ENCODE results near the gene TNIK.
"Not testable (repeated sequence)": the region's sequence is repeated elsewhere in the genome, so short reads cannot be mapped to it uniquely, and the experiment has no call there.

TNIK gene

GRCh38 chr3:171444001-171444690 lies 16.1 kb downstream of the TNIK start:
- DNase-seq = no peak

GRCh38 chr3:171443211-171443957 lies 16.8 kb downstream of the TNIK start:
- no peak for DNase-seq

GRCh38 chr3:171442184-171442583 lies 18.0 kb downstream of the TNIK start:
- DNase-seq = no peak

GRCh38 chr3:171441381-171441780 lies 18.8 kb downstream of the TNIK start:
- no peak for DNase-seq

GRCh38 chr3:171439996-171440395 lies 20.2 kb downstream of the TNIK start:
- no peak for DNase-seq

GRCh38 chr3:171437115-171437756 lies 23.0 kb downstream of the TNIK start:
- no peak for DNase-seq

- no peak for DNase-seq
These were observed 23.8 kb downstream of the TNIK start for GRCh38 chr3:171436380-171436779.

- no peak for DNase-seq
These were observed 24.4 kb downstream of the TNIK start for GRCh38 chr3:171435757-171436156.

- DNase-seq = no peak
These were observed 25.1 kb downstream of the TNIK start for GRCh38 chr3:171435143-171435542.

GRCh38 chr3:171432548-171432947 lies 27.7 kb downstream of the TNIK start:
- DNase-seq = no peak

- no peak for DNase-seq
These were observed 28.7 kb downstream of the TNIK start for GRCh38 chr3:171431550-171431949.

GRCh38 chr3:171430530-171430929 lies 29.7 kb downstream of the TNIK start:
- no peak for DNase-seq

- DNase-seq = no peak
These were observed 30.6 kb downstream of the TNIK start for GRCh38 chr3:171429635-171430034.

- DNase-seq = no peak
These were observed 31.3 kb downstream of the TNIK start for GRCh38 chr3:171428892-171429291.

GRCh38 chr3:171428321-171428787 lies 31.9 kb downstream of the TNIK start:
- DNase-seq = no peak

- no peak for DNase-seq
These were observed 32.4 kb downstream of the TNIK start for GRCh38 chr3:171427771-171428320.

- not testable (repeated sequence) for DNase-seq
These were observed 36.1 kb downstream of the TNIK start for GRCh38 chr3:171424063-171424462.

GRCh38 chr3:171422855-171423254 lies 37.4 kb downstream of the TNIK start:
- DNase-seq = not testable (repeated sequence)

GRCh38 chr3:171420667-171421066 lies 39.5 kb downstream of the TNIK start:
- no peak for DNase-seq

GRCh38 chr3:171419457-171419856 lies 40.7 kb downstream of the TNIK start:
- no peak for DNase-seq

- no peak for DNase-seq
These were observed 42.4 kb downstream of the TNIK start for GRCh38 chr3:171417813-171418212.

GRCh38 chr3:171417137-171417536 lies 43.1 kb downstream of the TNIK start:
- no peak for DNase-seq

GRCh38 chr3:171416666-171417065 lies 43.5 kb downstream of the TNIK start:
- no peak for DNase-seq

- DNase-seq = no peak
These were observed 44.1 kb downstream of the TNIK start for GRCh38 chr3:171416061-171416460.

Measured in GF-D8 (cell line).